Choroid plexus epithelial cell (primary cell): Measurements from ENCODE around the gene TTC3.

Experiments
- DNase-seq: peaks from one replicate; pipeline ENCODE4 v3.0.0-alpha.2; 2010; ENCODE audit warnings: low read depth
- H3K4me3 ChIP-seq: 2 replicates; pipeline ENCODE4 v1.5.1; 2011; ENCODE audit warnings: low read depth, mild to moderate bottlenecking, control low read depth, low read length, moderate library complexity
- TF ChIP-seq, protein P1 (sequence below): conservative IDR thresholded peaks from 2 replicates; pipeline ENCODE4 v1.5.1; 2011; ENCODE audit warnings: low read depth, mild to moderate bottlenecking, control low read depth, inconsistent platforms, low read length, moderate library complexity

The TTC3 gene

DNA sequence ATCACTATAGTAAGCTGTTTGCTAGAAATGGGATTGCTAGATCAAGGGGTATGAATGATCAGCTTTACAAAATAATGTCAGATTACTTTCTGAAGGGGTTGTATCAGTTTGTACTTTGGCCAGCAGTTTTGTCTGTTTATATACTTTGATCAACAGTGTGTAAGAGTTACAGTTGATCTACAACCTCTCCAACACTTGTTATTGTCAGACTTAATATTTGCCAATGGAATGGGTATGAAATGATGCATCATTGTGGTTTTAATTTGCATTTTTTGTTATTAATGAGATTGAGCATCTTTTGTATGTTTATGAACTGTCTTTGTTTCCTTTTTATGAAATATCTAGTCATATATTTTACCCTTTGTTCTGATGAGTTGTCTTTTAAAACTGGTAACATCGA is 4.3 kb downstream of the TTC3 start:
- TF ChIP-seq, protein P1, sequence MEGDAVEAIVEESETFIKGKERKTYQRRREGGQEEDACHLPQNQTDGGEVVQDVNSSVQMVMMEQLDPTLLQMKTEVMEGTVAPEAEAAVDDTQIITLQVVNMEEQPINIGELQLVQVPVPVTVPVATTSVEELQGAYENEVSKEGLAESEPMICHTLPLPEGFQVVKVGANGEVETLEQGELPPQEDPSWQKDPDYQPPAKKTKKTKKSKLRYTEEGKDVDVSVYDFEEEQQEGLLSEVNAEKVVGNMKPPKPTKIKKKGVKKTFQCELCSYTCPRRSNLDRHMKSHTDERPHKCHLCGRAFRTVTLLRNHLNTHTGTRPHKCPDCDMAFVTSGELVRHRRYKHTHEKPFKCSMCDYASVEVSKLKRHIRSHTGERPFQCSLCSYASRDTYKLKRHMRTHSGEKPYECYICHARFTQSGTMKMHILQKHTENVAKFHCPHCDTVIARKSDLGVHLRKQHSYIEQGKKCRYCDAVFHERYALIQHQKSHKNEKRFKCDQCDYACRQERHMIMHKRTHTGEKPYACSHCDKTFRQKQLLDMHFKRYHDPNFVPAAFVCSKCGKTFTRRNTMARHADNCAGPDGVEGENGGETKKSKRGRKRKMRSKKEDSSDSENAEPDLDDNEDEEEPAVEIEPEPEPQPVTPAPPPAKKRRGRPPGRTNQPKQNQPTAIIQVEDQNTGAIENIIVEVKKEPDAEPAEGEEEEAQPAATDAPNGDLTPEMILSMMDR: no peak
- no peak overlapping the region for H3K4me3 ChIP-seq
- DNase-seq: no peak

DNA sequence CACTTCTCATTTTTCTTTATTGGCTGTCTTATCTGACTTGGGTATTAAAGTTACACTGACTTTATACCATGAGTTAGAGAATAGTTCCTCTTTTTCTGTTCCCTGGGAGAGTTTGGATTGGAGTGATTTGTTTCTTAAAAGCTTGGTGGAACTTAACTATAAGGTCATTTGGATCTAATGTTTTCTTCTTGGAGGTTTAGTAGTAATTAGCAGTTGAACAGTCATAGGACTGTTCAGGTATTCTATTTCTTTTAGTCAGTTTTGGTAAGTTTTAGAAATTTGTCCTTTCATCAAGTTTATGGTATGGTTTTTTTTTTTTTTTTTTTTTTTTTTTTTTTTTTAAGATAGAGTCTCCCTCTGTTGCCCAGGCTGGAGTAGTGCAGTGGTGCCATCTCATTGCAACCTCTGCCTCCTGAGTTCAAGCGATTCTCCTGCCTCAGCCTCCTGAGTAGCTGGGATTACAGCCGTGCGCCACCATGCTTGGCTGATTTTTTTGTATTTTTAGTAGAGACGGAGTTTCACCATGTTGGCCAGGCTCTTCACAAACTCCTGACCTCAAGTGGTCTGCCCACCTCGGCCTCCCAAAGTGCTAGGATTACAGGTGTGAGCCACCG is 6.3 kb downstream of the TTC3 start:
- TF ChIP-seq, protein P1: peak; percentile 34
- no peak for DNase-seq
- H3K4me3 ChIP-seq: no peak overlapping the region

- no peak overlapping the region for H3K4me3 ChIP-seq
- no peak for DNase-seq
- TF ChIP-seq, protein P1: no peak
These were observed 9.3 kb downstream of the TTC3 start for GRCh38 chr21:37082375-37082774.

GRCh38 chr21:37082856-37083528 is 9.9 kb downstream of the TTC3 start:
- TF ChIP-seq, protein P1: no peak
- DNase-seq: no peak
- H3K4me3 ChIP-seq: no peak overlapping the region

DNA sequence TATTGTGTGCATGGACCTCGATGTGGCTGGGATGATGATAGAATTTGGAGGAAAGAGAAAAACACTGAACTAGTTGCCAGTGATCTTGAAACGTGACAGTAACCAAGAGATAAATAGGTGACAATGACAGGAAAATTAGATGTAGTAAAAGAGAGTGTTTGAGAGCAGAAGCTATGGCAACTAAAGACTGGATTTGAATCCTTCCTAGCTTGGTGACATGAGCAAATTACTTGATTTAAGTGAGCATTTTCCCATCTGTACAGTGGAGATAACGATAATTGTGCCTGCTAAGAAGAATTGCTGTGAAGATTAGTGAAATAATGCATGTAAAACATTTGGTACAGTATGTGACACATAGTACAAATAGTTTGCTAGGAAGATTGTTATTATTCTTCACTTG is 12.7 kb downstream of the TTC3 start:
- DNase-seq: no peak
- TF ChIP-seq, protein P1: no peak
- no peak overlapping the region for H3K4me3 ChIP-seq

DNA sequence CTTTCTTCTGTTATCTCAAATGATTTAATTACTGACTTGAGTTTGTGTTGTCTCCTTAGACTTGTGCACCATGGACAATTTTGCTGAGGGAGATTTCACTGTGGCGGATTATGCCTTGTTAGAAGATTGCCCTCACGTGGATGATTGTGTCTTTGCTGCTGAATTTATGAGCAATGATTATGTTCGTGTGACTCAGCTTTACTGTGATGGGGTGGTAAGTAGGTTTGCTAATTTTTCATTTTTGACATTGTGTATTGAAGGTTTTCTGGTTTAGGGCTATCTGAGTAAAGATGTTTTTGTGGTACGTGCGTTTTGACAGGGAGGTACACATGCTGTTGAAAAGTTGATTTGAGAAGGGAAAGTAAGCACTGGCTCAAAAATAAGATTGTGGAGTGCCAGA is 14.1 kb downstream of the TTC3 start:
- TF ChIP-seq, protein P1: peak; percentile 63
- peak; percentile 84 for DNase-seq
- H3K4me3 ChIP-seq: no peak overlapping the region
